ENCODE data around the gene HNRNPUL1. TPM values are rescaled to one million over a fixed set of nuclear protein-coding genes. Genes with fewer than 3 reads are reported as not detected.

Gene HNRNPUL1
- total and polyA plus RNA-seq, 2 donors (not counting 3 experiments of a cell fraction or from before 2014, with no cell fraction given) = 83.2 to 261 TPM

DNA sequence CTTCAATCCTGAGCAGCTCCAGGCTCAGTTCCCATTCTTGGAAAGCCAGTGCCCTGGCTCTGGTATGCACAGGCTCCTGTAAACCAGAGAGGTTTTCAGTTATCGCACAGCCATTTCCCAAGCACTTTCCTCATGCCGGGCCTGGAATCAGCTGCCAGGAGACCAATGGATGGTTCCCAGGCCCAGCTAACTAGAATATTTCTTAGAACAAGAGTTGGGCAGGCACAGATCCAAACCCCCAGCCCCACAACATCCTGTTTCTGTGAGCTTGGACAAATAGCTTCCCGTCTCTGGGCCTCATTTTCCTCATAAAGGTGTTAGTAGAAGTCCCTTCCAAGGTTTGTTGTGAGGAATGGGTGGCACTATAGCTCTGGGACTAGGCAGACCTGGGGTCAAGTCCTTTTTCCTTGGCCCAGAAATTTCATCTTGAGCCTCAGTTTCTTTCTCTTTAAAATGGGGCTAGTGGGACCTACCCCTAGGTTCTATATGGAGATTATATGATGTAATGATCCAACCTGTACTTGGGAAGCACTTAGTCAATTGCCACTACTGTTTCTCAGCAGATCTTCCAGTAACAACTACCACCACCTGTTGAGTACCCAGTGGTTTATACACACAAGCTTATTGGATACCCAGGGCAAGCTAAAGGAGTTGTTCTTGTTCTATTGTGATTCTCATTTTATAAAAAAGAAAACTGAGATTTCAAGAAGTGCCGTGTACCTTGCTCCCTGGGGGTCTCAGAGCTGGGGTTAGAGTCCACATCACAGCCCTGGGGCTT lies 40.7 kb downstream of the HNRNPUL1 start:
- Histone ChIP-seq H3K9ac (replicated peaks; ENCODE audit: extremely low read depth, insufficient read depth, low read length) (no peak overlapping the region), H3K27me3 (ENCODE audit: control insufficient read depth in 2 of 2, insufficient read depth in 2 of 2, low read length in 2 of 2) (no peaks in the 10 kb centered on the region), H3K4me3 (replicated peaks in 1 of 3; ENCODE audit: insufficient read depth in 1 of 3, low read depth in 1 of 3, low read length in 3 of 3) (no peak overlapping the region), H3K9me1 (replicated peaks; ENCODE audit: control insufficient read depth, extremely low read depth, insufficient read depth, low read length) (no peaks in the 10 kb centered on the region), H3K27ac (ENCODE audit: insufficient read depth, low read depth, low read length) (no peak overlapping the region), H2AFZ (ENCODE audit: low read depth, low read length) (no peak overlapping the region), H3K4me1 (ENCODE audit: control insufficient read depth, extremely low read depth, insufficient read depth, low read length) (peaks cover 35% of the 10 kb centered on the region), H3K4me2 (ENCODE audit: insufficient read depth, low read length) (no peak overlapping the region), H3K36me3 (ENCODE audit: control insufficient read depth in 2 of 2, extremely low read depth in 1 of 2, insufficient read depth in 2 of 2, low read length in 2 of 2) (peaks cover 31 to 54% of the 10 kb centered on the region in 2 experiments), H3K79me2 (ENCODE audit: control insufficient read depth, insufficient read depth, low read length) (peaks cover 3% of the 10 kb centered on the region), H3K9me3 (replicated peaks; ENCODE audit: control insufficient read depth, insufficient read depth, low read length) (no peaks in the 10 kb centered on the region), H4K20me1 (replicated peaks; ENCODE audit: control insufficient read depth, extremely low read depth, insufficient read depth, low read length) (no peaks in the 10 kb centered on the region)
- peak; percentile 44 for FAIRE-seq
- no peak for DNase-seq (ENCODE audit: low read depth, low spot score)
- intact Hi-C loops (cut with micrococcal nuclease) = loop anchor here (5.0 kb wide), 4 partner anchors 83 to 267 kb away; no protein-coding TSS in a partner anchor
- no peak for TF ChIP-seq POLR2AphosphoS5 (IDR thresholded peaks at IDR 0.05; ENCODE audit: insufficient read depth, low read depth, low read length)
- no peak for TF ChIP-seq EZH2 (IDR thresholded peaks at IDR 0.05; ENCODE audit: borderline replicate concordance, low read depth, low read length, severe bottlenecking)
- TF ChIP-seq FOS (IDR thresholded peaks at IDR 0.05; ENCODE audit: borderline replicate concordance, insufficient read depth, low read length) = no peak
- no peak for TF ChIP-seq POLR2A (IDR thresholded peaks at IDR 0.05; ENCODE audit: low read depth, low read length)
- TF ChIP-seq JUN (IDR thresholded peaks at IDR 0.05; ENCODE audit: borderline replicate concordance, insufficient read depth, insufficient read length, low read depth) = no peak
- TF ChIP-seq CTCF (IDR thresholded peaks at IDR 0.05; ENCODE audit: extremely low read depth in 1 of 2, insufficient read depth in 1 of 2, low read depth in 1 of 2, low read length in 2 of 2) = no peak
- TF ChIP-seq, protein P1, sequence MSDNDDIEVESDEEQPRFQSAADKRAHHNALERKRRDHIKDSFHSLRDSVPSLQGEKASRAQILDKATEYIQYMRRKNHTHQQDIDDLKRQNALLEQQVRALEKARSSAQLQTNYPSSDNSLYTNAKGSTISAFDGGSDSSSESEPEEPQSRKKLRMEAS (IDR thresholded peaks at IDR 0.05; ENCODE audit: insufficient read depth, insufficient read length) = no peak
- TF ChIP-seq MYC (IDR thresholded peaks at IDR 0.05; ENCODE audit: low read depth, low read length) = no peak
- TF ChIP-seq GATA2 (IDR thresholded peaks at IDR 0.05; ENCODE audit: insufficient read depth, insufficient read length, low read depth, low read length) = no peak
- POLR2A ChIA-PET = no interaction called here
- CTCF ChIA-PET = interaction anchor here (1.2 to 3.2 kb wide), 4 partner anchors 17 to 101 kb away, joined by 3 to 11 read pairs (median 8); no protein-coding TSS in a partner anchor
- BruUV-seq (replicated peaks) = no TSS peak
- dilution Hi-C loops (cut with MboI; ENCODE audit: extremely low pct_ligation_motif_present, low sequenced_read_pairs) = no loop called here

Measured in endothelial cell of umbilical vein (primary cell).